GM23338 (cell line): Measurements from ENCODE around the gene CACNG7. TPM values are rescaled to one million over a fixed set of nuclear protein-coding genes. Genes with fewer than 3 reads are reported as not detected.

Experiments
- ATAC-seq: fragments of 200-7000 bp; cut with Tn5 transposase; 3 replicates; pipeline ENCODE4 v1.9.1; 2020
- DNase-seq: peaks from one replicate; pipeline ENCODE4 v3.0.0-alpha.2; 2015; ENCODE audit warnings: low spot score
- H2AFZ ChIP-seq: fragments of 200-600 bp; sonication (generic); 2 replicates; pipeline ENCODE4 v1.8.0; 2016; ENCODE audit warnings: antibody characterized with exemption, mild to moderate bottlenecking, moderate library complexity
- H3F3A ChIP-seq: fragments of 200-600 bp; sonication (generic); replicated peaks from 2 replicates; pipeline ENCODE4 v1.8.0; 2017; ENCODE audit warnings: antibody characterized with exemption, mixed run types, low read depth
- H3K27ac ChIP-seq: fragments of 200-600 bp; sonication (generic); 2 replicates; pipeline ENCODE4 v1.6.1; 2016; ENCODE audit warnings: low read depth
- H3K27me3 ChIP-seq: fragments of 200-600 bp; sonication (generic); 2 replicates; pipeline ENCODE4 v1.8.0; 2016; ENCODE audit warnings: mild to moderate bottlenecking, mixed run types, moderate library complexity; ENCODE audit not compliant: insufficient read depth
- H3K36me3 ChIP-seq: fragments of 200-600 bp; sonication (generic); 2 replicates; pipeline ENCODE4 v1.8.0; 2016; ENCODE audit warnings: mild to moderate bottlenecking; ENCODE audit not compliant: insufficient read depth
- H3K4me1 ChIP-seq: fragments of 200-600 bp; sonication (generic); 2 replicates; pipeline ENCODE4 v1.8.0; 2016; ENCODE audit warnings: mild to moderate bottlenecking, moderate library complexity; ENCODE audit not compliant: insufficient read depth
- H3K4me2 ChIP-seq: fragments of 200-600 bp; sonication (generic); 2 replicates; pipeline ENCODE4 v1.7.1; 2017; ENCODE audit warnings: mixed run types
- H3K4me3 ChIP-seq: fragments of 200-600 bp; sonication (generic); 2 replicates; pipeline ENCODE4 v1.6.1; 2016; ENCODE audit warnings: mixed run types
- H3K79me2 ChIP-seq: fragments of 200-600 bp; sonication (generic); replicated peaks from 2 replicates; pipeline ENCODE4 v1.8.0; 2017; ENCODE audit warnings: mild to moderate bottlenecking; ENCODE audit not compliant: insufficient read depth
- H3K9me2 ChIP-seq: fragments of 200-600 bp; sonication (generic); 2 replicates; pipeline ENCODE4 v1.8.0; 2017; ENCODE audit not compliant: insufficient read depth
- H4K20me1 ChIP-seq: fragments of 200-600 bp; sonication (generic); replicated peaks from 2 replicates; pipeline ENCODE4 v1.8.0; 2017; ENCODE audit warnings: mild to moderate bottlenecking; ENCODE audit not compliant: insufficient read depth
- H3K27ac Mint-ChIP-seq: 2 replicates; pipeline ENCODE4 v1.8.0; 2020; ENCODE audit warnings: inconsistent platforms, mild to moderate bottlenecking, moderate library complexity, mixed read lengths
- H3K27me3 Mint-ChIP-seq: 3 replicates; pipeline ENCODE4 v1.8.0; 2022; ENCODE audit warnings: low read depth, mild to moderate bottlenecking, moderate library complexity, mixed read lengths, inconsistent platforms; ENCODE audit not compliant: insufficient read depth, poor library complexity
- H3K36me3 Mint-ChIP-seq: 3 replicates; pipeline ENCODE4 v1.8.0; 2021; ENCODE audit warnings: low read depth, mild to moderate bottlenecking, inconsistent platforms, moderate library complexity, mixed read lengths
- H3K4me1 Mint-ChIP-seq: 3 replicates; pipeline ENCODE4 v1.8.0; 2020; ENCODE audit warnings: mild to moderate bottlenecking, inconsistent platforms, mixed read lengths
- H3K4me3 Mint-ChIP-seq: 3 replicates; pipeline ENCODE4 v1.8.0; 2021; ENCODE audit warnings: moderate library complexity, mild to moderate bottlenecking, inconsistent platforms, mixed read lengths
- H3K9me3 Mint-ChIP-seq: 3 replicates; pipeline ENCODE4 v1.8.0; 2020; ENCODE audit warnings: moderate library complexity, mild to moderate bottlenecking, inconsistent platforms, mixed read lengths
- CREB1 ChIP-seq: fragments of 250-450 bp; sonication (Bioruptor Pico); IDR thresholded peaks from 2 replicates; pipeline ENCODE4 v1.5.0; 2020; ENCODE audit warnings: low read depth, mild to moderate bottlenecking, moderate library complexity
- CTCF ChIP-seq, 2 experiments: fragments of 200-600 bp in 1 of 2; sonication (generic) in 1 of 2; conservative IDR thresholded peaks; 2 replicates each; pipeline versions ENCODE4 v1.5.1 to v1.6.1; 2016 to 2017; ENCODE audit warnings: antibody characterized with exemption in 2 of 2, low read depth in 2 of 2, mild to moderate bottlenecking in 2 of 2, moderate library complexity in 1 of 2
- ETS1 ChIP-seq: IDR thresholded peaks from 2 replicates; pipeline ENCODE4 v1.6.1; 2016; ENCODE audit warnings: antibody characterized with exemption
- EZH2 ChIP-seq: fragments of 200-600 bp; sonication (generic); IDR thresholded peaks from one replicate; pipeline ENCODE4 v1.8.0; 2017; ENCODE audit warnings: antibody characterized with exemption, mild to moderate bottlenecking, low read depth; ENCODE audit not compliant: unreplicated experiment
- EZH2phosphoT487 ChIP-seq: fragments of 200-600 bp; sonication (generic); IDR thresholded peaks from one replicate; pipeline ENCODE4 v1.8.1; 2018; ENCODE audit warnings: antibody characterized with exemption; ENCODE audit not compliant: unreplicated experiment
- JUNB ChIP-seq: IDR thresholded peaks from one replicate; pipeline ENCODE4 v1.6.1; 2016; ENCODE audit warnings: antibody characterized with exemption; ENCODE audit not compliant: unreplicated experiment
- NANOG ChIP-seq: IDR thresholded peaks from 2 replicates; pipeline ENCODE4 v1.6.1; 2016; ENCODE audit warnings: antibody characterized with exemption, borderline replicate concordance
- POLR2AphosphoS5 ChIP-seq: IDR thresholded peaks from 2 replicates; pipeline ENCODE4 v1.6.1; 2016; ENCODE audit warnings: antibody characterized with exemption, low read depth
- REST ChIP-seq: IDR thresholded peaks from one replicate; pipeline ENCODE4 v1.6.1; 2018; ENCODE audit warnings: antibody characterized with exemption; ENCODE audit not compliant: unreplicated experiment
- STAT1 ChIP-seq: IDR thresholded peaks from one replicate; pipeline ENCODE4 v1.6.1; 2016; ENCODE audit warnings: antibody characterized with exemption; ENCODE audit not compliant: unreplicated experiment
- ZNF114 ChIP-seq: fragments of 250-450 bp; sonication (Bioruptor Pico); IDR thresholded peaks from 2 replicates; pipeline ENCODE4 v1.5.0; 2020; ENCODE audit warnings: mild to moderate bottlenecking, moderate library complexity
- ZNF331 ChIP-seq: fragments of 250-450 bp; sonication (Bioruptor Pico); IDR thresholded peaks from 2 replicates; pipeline ENCODE4 v1.5.0; 2020; ENCODE audit warnings: low read depth, mild to moderate bottlenecking, moderate library complexity
- ZNF462 ChIP-seq: fragments of 250-450 bp; sonication (Bioruptor Pico); IDR thresholded peaks from 2 replicates; pipeline ENCODE4 v1.5.0; 2020; ENCODE audit warnings: mild to moderate bottlenecking, moderate library complexity
- polyA plus RNA-seq: library from polyadenylated mRNA; unstranded; fragments of >200 nt; fragmentation: Nextera tagmentation; extraction: Ambion mirVana; gene quantifications from 2 replicates; pipeline ENCODE4 v1.2.1, GENCODE V29; 2016
- total RNA-seq: library from RNA; depleted of rRNA; stranded (reverse); fragments of >200 nt; shearing (Covaris generic); gene quantifications from 2 replicates; pipeline ENCODE4 v1.2.3, GENCODE V29; 2014

Gene CACNG7
- total and polyA plus RNA-seq, 2 experiments from 2014 or later: 9.8 to 15.6 TPM

GRCh38 chr19:53876651-53877224 is 32.3 kb upstream of the CACNG7 start:
- no peaks in the 10 kb centered on the region for H3K27me3 ChIP-seq
- no peak overlapping the region; the same call in 2 of the 3 replicates for H3K4me3 Mint-ChIP-seq

More at GRCh38 chr19:53876651-53877224, 32.3 kb upstream of the CACNG7 start:
- DNase-seq (no peak), ATAC-seq (no peak)
- Histone ChIP-seq H3K4me1 (peaks cover 29% of the 10 kb centered on the region), H3K27ac (no peak overlapping the region), H3K9me2 (no peaks in the 10 kb centered on the region), H3K4me3 (no peak overlapping the region), H3K36me3 (peaks cover 10% of the 10 kb centered on the region; the same call in 1 of the 2 replicates), H4K20me1 (peaks cover 3% of the 10 kb centered on the region; the same call in 1 of the 2 replicates), H3F3A (peaks cover 18% of the 10 kb centered on the region), H3K79me2 (peaks cover 3% of the 10 kb centered on the region; the same call in 1 of the 2 replicates), H2AFZ (no peak overlapping the region), H3K4me2 (no peak overlapping the region)
- peaks cover 25% of the 10 kb centered on the region for H3K36me3 Mint-ChIP-seq
- TF ChIP-seq CREB1 (CRISPR knock-in tag) (no peak), CTCF (conservative IDR thresholded peaks at IDR 0.05; ENCODE audit: low read depth in 2 of 2) (no peak), JUNB (no peak), STAT1 (no peak), ZNF331 (CRISPR knock-in tag) (no peak), EZH2 (no peak), POLR2AphosphoS5 (no peak), EZH2phosphoT487 (no peak), REST (no peak), ZNF462 (CRISPR knock-in tag) (no peak), ZNF114 (CRISPR knock-in tag) (no peak), ETS1 (no peak), NANOG (no peak)
- H3K27me3 Mint-ChIP-seq: peaks cover 15% of the 10 kb centered on the region
- H3K9me3 Mint-ChIP-seq: no peaks in the 10 kb centered on the region
- H3K4me1 Mint-ChIP-seq: peaks cover 27% of the 10 kb centered on the region
- H3K27ac Mint-ChIP-seq: no peak overlapping the region
